GM18526 (cell line): ENCODE data around the gene ZNF804B.

Experiments
- POLR2A ChIP-seq: IDR thresholded peaks from 3 replicates; pipeline ENCODE4 v1.6.1; 2011; ENCODE audit not compliant: insufficient read length; ENCODE audit errors: extremely low read depth

The ZNF804B gene

GRCh38 chr7:89182116-89182515, 422.6 kb downstream of the ZNF804B start:
- TF ChIP-seq POLR2A = no peak

DNA sequence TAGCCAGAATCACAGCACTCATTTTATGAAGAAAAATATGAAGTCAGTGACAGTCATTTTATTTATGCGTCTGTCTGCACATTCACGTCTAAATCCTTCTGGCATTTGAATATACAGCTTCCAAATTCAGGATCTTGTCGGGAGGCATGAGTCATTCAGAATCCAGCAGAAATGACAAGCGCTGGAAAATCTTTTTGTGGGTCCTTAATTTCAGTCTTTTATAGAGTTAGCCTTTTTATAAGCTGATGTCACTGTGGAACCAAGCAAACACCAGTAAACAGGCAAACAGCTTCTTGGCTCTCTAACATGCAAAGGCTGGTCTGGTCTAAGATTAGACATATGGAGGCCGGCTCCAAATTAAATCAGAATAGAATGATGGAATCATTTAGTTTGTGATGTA, 424.2 kb downstream of the ZNF804B start:
- TF ChIP-seq POLR2A = no peak

DNA sequence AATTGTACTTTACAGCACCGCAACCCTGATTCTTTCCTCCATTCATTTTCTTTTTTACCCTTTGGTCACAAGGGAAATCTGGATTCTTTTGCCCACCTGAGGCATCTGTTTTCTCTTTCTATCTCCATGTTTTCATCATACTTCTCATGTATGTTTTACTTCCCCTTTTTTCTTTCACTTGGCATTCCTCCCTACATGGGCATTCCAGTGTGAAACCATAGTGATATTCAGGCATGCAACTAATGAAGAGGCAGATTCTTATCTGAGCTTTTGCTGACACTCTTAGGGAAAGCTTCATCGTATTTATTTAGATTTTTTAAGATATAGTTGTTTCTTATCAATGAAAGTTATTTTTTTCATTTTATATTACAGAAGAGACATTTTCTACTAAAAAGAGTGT, 441.3 kb downstream of the ZNF804B start:
- TF ChIP-seq POLR2A = no peak

- no peak for TF ChIP-seq POLR2A
Measured at GRCh38 chr7:89223900-89224395, 464.4 kb downstream of the ZNF804B start.

- TF ChIP-seq POLR2A = no peak
Measured at GRCh38 chr7:89238156-89238555, 478.7 kb downstream of the ZNF804B start.

GRCh38 chr7:89246196-89246595, 486.7 kb downstream of the ZNF804B start:
- TF ChIP-seq POLR2A = no peak

DNA sequence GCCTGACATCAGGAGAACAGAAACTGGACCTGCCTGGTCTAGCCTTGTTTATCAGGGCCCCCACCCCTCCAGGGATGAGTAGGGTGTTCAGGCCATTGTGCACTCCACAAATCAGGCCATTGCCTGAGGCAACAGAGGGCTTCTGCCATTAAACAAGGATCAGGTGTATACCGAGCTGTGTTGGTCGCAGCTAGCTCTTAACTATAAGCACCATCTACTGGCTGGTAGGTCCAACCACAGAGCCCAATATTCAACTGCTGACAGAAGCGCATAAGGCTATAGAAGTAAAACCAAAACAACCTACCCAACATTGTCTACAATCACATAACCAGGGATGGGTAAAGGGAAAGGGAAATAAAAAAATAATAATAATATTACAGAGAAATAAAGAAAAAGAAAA, 487.7 kb downstream of the ZNF804B start:
- TF ChIP-seq POLR2A = no peak

GRCh38 chr7:89259085-89259484, 499.6 kb downstream of the ZNF804B start:
- TF ChIP-seq POLR2A = no peak

DNA sequence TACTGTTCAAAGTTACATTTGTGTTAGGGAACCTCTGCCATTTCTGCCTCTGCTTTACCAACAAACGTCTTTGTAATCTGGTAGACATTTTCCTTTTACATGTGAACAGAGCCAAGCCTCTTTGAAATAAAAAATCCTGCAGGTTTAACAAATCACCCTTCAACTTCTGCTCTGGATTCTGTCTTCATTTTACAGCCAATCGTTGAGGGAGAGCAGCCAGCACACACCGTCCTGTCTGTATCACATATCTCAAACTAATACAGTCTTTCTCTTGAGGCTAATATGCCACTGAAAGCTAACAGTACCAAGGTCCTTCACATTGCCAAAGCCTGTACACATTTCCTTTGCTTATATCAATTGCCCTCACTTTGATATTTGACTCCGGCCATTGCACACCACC, 504.6 kb downstream of the ZNF804B start:
- TF ChIP-seq POLR2A = no peak

DNA sequence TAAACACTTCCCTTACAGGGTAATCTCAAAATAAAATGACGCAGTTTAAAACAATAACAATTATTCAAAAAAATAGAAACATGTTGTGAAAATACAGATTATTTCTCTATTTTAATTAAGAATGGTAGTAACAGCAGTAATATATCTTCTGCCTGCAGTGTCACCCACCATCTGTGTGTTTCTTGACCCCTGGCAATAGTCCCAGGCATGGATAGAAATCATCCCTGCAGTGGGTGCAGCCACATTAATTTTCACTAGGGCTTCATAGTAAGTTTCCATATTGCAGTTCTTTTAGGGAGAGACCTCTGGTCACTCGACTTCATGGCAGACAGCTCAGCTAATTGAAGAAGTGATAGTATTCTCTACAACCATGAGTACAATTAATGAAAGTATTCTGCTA, 506.1 kb downstream of the ZNF804B start:
- no peak for TF ChIP-seq POLR2A

- no peak for TF ChIP-seq POLR2A
Measured at GRCh38 chr7:89283302-89283701, 523.8 kb downstream of the ZNF804B start.

DNA sequence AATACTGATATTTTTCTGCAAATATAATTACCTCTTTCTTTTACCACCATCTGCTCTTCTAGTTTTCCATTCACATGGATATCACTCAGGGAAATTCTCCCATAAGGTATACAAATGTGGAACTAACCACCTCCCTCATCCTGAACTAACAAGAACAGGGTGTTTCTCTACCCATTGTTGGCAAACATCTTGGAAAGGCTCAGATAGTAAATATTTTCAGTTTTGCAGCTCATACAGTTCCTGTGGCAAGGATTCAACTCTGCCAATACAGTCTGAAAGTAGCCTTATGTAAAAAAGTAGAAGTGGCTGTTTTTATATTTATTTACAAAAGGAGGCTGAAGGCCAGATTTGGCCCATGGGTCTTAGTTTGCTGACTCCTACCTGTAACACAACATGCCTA, 549.0 kb downstream of the ZNF804B start:
- no peak for TF ChIP-seq POLR2A

DNA sequence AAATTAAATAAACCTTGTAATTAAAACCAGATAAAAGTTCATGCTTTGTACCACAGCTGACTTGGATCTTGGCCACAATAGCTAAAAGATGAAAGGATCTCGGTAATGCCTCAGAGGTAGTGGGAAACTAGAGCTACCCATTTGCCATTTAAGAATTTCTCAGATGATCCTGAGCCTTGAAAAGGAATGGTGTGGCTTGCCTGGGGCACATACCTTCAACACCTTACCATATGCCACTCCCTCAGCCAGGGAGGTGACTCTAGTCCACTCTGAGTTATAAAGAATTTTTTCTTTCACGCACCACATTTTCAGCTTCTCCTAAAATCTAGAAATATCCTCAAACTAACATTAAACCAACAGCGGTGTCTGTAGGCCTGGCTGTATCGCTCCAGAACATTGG, 552.4 kb downstream of the ZNF804B start:
- TF ChIP-seq POLR2A = no peak

DNA sequence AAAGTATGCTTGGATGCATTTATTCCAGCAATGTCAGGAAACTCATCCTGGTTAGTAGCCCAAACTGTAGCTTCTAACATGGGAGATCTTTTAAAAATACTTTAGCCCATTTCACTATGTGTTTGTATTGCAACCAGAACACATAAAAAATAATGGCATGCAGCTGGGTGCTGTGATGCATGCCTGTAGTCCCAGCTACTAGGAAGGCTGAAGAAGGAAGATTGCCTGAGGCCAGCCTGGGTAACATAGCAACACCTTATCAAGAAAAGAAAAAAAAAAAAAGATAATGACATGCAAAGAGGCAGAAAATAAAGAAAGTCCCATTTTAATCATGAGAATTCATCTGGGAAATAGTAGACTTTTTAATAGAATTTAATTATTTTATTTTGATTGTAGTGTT, 553.1 kb downstream of the ZNF804B start:
- TF ChIP-seq POLR2A = no peak

DNA sequence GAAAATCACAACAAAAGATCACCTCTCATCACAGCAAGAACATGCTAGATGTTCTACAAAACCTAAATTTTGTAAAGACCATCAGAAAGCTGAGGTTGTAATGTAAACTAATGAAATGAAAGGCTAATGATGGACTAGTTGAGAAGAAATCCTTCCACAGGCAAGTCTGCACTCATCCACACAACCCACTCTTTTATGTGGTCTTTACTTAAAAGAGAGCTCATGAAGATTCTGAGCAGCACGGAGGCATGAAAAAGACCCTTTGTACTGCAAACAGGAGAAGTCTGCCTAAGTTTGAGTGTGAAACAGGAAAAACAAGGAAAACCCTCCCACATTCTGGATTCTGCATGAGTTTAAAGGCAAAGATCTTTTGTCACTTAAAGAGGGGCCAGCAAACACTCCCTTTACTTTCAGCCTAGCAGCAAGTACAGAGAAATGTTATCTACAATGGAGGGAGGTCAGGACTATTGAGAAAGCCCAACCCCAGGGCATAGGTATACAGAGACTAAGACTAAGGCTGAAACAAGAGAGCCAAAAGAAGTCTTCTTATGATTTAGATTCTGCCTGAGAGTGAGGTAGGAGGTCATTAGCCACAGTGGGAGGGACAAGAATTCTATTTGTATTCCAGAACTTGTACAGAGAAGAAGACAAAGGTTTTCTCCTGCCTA, 557.2 kb downstream of the ZNF804B start:
- TF ChIP-seq POLR2A = no peak

GRCh38 chr7:89332026-89332425, 572.5 kb downstream of the ZNF804B start:
- no peak for TF ChIP-seq POLR2A

- no peak for TF ChIP-seq POLR2A
Measured at GRCh38 chr7:89334797-89335196, 575.3 kb downstream of the ZNF804B start.

DNA sequence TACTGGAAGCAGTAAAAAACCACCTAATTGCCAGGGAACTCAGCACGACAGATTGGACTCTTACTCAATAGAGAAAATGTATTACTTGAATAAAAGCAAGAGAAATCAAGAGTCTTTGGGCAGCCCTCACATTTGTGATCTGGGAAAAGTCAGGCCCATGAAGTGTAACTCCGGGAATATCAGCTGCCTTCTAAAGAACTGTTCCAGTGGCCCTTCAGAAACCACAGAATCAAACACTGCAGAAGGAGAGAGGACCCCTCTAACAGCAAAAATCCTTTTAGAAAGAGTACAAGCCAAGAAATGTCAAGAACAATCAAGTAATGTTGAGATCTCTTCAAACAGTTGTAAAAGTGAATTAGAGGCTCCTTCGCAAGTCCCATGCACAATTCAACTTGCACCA, 576.0 kb downstream of the ZNF804B start:
- TF ChIP-seq POLR2A = no peak

DNA sequence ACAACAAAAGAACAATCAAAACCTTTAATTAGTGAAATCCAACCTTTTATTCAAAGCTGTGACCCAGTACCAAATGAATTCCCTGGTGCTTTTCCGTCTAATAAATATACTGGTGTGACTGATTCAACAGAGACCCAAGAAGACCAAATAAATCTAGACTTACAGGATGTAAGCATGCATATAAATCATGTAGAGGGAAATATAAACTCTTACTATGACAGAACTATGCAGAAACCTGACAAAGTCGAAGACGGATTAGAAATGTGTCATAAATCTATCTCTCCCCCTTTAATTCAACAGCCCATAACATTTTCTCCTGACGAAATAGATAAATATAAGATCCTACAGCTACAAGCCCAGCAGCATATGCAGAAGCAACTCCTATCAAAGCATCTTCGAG, 576.6 kb downstream of the ZNF804B start:
- no peak for TF ChIP-seq POLR2A
